Fibroblast of the conjunctiva (primary cell): Measurements from ENCODE around the gene SLC41A2.
"Not testable (repeated sequence)": the region's sequence is repeated elsewhere in the genome, so short reads cannot be mapped to it uniquely, and the experiment has no call there.

ENCODE experiments used
- DNase-seq: peaks from one replicate; pipeline ENCODE4 v3.0.0-alpha.2; 2010; ENCODE audit warnings: low read depth

Gene SLC41A2

DNA sequence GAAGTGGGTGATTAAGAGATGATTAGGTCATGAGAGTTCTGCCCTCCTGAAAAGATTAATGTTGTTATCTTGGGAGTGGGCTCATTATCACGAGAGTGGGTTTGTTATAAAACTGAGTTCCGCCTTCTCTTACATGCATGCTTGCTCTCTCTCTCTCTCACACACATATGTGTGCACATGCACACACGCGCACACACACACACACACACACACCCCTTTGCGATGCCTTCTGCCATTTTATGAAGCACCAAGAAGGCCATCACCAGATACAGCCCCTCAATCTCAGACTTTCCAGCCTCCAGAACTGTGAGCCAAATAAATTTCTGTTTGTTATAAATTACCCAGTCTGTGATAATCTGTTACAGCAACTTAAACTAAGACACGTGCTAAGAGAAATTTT lies 5.7 kb upstream of the SLC41A2 start:
- DNase-seq = no peak

GRCh38 chr12:104960464-104960863 lies 2.4 kb upstream of the SLC41A2 start:
- DNase-seq = no peak

DNA sequence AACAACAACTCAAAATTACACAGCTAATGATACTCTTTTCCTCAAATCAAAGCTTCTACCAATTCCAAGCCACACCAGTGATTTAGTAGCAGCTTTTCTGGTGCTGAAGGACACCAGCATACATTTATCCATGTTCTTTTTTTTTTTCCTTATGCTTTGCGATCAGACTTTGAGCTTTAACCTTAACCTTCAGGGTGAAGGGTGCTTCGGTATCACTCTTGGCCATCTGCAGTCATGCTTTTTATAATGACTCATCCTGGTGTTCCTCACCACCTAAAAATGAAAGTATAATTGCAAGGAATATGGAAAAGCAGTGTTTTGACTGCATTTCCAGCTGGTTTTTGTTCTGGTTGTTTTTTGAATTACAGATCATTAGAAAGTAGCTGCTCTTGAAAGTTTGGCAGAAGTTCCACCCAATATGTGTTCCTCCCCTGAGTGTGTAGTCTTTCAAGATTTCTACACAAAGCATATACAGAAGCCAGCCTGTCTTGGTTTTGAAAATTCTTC lies 1.3 kb upstream of the SLC41A2 start:
- DNase-seq = peak; percentile 24

- DNase-seq = no peak
Measured at GRCh38 chr12:104958805-104959334, 780 bp upstream of the SLC41A2 start.

- no peak for DNase-seq
Measured at GRCh38 chr12:104957719-104958000, 430 bp downstream of the SLC41A2 start.

GRCh38 chr12:104956870-104957718 lies 996 bp downstream of the SLC41A2 start:
- DNase-seq = no peak

- DNase-seq = no peak
Measured at GRCh38 chr12:104955703-104956102, 2.4 kb downstream of the SLC41A2 start.

DNA sequence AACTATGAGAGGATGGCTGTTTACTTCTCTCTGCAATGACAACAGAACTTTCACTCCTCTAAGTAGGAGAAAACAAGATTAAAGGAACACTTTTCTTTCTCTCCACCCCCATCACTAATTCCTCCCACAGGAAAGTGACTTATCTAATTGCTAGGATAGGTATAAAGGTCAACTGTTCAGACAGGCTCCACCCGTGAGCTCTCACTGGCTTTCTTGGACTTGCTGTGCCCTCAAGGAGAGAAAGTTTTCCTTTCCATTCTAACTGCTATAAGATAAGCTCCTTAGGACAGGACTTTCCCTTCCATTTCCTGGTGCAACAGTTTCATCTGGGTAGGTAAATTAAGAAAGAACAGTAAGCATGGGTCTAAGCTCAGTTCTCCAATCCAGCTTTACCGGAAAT lies 4.8 kb downstream of the SLC41A2 start:
- DNase-seq = no peak

DNA sequence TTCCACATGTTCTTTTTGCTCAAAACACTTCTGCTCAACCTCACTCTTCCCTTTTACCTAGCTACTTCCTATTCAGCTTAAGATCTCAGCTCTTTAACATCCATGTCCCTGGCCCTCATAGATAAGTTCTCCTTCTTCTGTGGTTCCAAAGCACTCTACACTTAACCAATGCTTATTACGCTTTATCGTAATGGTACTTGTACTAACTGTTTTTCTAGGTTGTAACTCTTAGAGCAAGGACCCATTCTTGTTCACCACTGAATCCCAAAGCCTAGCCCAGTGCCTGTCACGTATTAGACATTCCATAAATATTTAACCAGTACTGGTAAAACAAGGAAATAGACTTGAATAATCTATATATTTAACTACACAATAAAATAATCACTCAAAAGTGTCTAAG lies 5.3 kb downstream of the SLC41A2 start:
- DNase-seq = no peak

- no peak for DNase-seq
Measured at GRCh38 chr12:104951759-104952509, 6.2 kb downstream of the SLC41A2 start.

- not testable (repeated sequence) for DNase-seq
Measured at GRCh38 chr12:104948716-104949115, 9.4 kb downstream of the SLC41A2 start.

GRCh38 chr12:104944252-104944651 lies 13.8 kb downstream of the SLC41A2 start:
- no peak for DNase-seq

- not testable (repeated sequence) for DNase-seq
Measured at GRCh38 chr12:104943401-104943800, 14.7 kb downstream of the SLC41A2 start.

DNA sequence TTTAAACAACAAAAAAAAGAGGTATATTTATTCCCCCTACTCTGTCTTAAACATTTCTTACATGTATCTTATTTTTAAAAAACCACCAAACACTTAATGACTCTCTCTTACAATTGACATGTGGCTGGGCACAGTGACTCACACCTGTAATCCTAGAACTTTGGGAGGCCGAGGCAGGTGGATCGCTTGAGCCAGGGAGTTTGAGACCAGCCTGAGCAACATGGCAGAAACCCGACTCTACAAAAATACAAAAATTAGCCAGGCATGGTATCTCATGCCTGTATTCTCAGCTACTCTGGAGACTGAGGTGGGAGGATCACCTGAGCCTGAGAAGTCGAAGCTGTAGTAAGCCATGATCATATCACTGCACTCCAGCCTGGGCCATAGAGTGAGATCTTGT lies 16.0 kb downstream of the SLC41A2 start:
- no peak for DNase-seq

GRCh38 chr12:104941454-104941853 lies 16.6 kb downstream of the SLC41A2 start:
- no peak for DNase-seq

GRCh38 chr12:104939089-104939488 lies 19.0 kb downstream of the SLC41A2 start:
- DNase-seq = no peak

DNA sequence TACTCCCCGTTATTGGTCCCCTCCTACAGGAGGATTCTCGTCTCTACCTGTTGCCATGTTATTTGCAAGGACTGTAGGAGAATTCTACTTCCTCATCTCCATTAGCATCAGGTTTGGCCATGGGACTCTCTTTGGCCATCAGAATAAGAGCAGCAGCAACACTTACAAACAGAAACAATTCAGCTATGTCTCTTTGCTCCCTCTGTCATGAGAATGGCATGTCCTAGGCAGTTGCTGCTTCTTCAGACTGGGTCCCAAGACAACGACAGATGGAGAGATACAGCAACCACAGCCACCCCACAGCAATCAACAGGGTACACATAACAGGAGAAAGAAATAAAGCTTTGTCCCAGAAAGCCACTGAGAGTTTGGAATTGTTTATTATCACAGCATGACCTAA lies 19.7 kb downstream of the SLC41A2 start:
- DNase-seq = no peak

DNA sequence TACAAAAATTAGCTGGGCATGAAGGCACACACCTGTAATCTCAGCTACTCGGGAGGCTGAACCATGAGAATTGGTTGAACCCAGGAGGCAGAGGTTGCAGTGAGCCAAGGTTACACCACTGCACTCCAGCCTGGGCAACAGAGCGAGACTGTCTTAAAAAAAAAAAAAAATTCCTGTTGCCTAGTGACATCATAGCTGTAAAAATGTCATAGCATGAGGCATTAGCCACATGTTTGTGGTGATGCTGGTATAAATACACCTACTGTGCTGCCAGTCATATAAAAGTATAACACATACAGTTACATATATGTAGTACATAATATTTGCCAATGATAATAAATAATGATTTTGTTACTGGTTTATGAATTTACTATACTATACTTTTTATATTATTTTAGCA lies 22.2 kb downstream of the SLC41A2 start:
- no peak for DNase-seq

GRCh38 chr12:104933778-104934177 lies 24.3 kb downstream of the SLC41A2 start:
- no peak for DNase-seq

- DNase-seq = no peak
Measured at GRCh38 chr12:104933128-104933527, 25.0 kb downstream of the SLC41A2 start.

GRCh38 chr12:104930388-104931326 lies 27.4 kb downstream of the SLC41A2 start:
- DNase-seq = no peak

DNA sequence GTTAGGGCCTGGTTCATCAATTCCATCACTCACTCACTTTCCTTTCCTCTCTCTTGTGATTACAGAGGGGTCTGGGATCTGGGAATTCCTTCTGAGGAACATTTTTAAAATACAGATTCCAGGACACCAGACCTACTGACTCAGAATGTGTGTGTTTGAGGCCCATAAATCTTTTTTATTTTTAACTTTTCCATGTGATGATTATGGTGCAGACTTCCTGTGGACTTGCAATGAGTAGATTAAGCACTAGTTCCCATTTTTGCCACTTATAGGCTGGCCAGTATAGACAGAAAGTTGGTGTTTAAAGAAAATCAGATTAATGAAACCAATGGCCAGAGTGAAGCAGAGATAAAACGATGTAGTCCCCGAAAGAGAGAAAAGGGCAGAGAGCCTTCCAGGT lies 28.1 kb downstream of the SLC41A2 start:
- DNase-seq = no peak
